Left kidney (tissue), 2 donors: ENCODE results near the gene CALM3. TPM values are rescaled to one million over a fixed set of nuclear protein-coding genes. Genes with fewer than 3 reads are reported as not detected.

Experiments
- DNase-seq: peaks from one replicate; pipeline ENCODE4 v3.0.0-alpha.2; 2013
- polyA plus RNA-seq: library from polyadenylated mRNA; unstranded; fragments of 120-200 nt; gene quantifications from one replicate; pipeline ENCODE4 v1.2.1, GENCODE V29; 2013; ENCODE audit not compliant: insufficient read length

The CALM3 gene
- polyA plus RNA-seq, 1 donor: 447 TPM

GRCh38 chr19:46634656-46635218 is 33.6 kb downstream of the CALM3 start:
- no peak for DNase-seq

DNA sequence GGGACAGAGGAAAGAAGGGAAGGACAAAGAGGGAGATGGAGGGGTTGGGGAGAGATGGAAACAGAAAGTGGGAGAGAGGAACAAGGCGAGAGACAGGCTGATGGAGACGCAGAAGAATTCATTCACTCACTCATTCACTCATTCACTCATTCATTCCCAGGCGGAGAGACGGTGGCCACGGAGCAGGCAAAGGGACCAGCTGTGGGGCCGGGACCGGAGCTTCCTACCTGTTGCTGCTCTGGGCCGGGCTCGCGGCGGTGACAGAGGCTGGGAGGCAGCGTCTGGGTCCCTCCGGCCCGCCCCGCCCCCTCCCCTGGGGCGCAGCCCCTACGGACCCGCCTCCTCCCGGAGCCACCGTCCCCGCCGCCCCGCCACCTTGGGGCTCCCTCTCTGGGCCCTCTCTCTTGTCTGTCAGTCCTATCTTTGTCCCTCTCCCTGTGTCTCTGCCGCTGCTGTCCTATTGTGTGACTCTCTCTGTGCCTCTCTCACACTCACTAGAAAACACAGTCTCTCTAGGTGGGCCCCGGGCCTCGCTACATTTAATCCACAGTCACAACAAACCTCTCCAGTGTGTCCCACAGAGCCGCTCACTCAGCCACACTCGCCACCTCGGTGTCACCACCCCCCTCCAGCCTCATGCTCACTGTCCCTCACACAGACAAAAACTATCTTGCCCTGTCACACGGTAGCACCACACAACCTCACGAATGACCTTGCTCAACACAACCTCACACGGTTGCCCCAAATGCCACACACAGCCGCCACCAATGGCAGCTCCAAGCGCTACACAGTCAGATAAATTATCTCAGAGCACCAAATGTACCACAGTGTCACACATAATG is 35.0 kb downstream of the CALM3 start, which contains the start of gene GNG8:
Gene GNG8 (minus strand): TSS at position 283 of the 842 bp plus-strand sequence. CDS start 1,520 bp downstream, outside the sequence.
- no peak for DNase-seq

DNA sequence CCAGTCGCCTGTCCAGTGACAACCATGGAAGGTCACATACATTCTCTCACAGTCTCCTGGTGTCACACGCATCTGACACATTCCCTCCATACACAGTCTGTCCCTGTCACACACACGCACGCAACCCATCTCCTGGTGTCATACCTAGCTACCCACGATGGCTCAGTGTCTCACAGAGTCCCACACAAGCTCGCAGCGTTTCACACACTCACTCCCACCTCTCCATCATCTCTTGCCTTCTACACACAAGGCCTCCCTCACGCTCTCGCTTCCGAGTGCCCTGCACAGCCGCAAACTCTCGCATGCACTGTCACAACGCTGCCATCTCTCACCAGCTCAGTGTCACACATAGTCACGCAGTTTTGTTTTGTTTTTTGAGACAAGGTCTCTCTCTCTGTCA is 36.1 kb downstream of the CALM3 start:
- no peak for DNase-seq

- DNase-seq: peak; percentile 83
Observed at GRCh38 chr19:46639358-46640182, 38.4 kb downstream of the CALM3 start.

GRCh38 chr19:46640656-46641055 is 39.5 kb downstream of the CALM3 start:
- DNase-seq: no peak

DNA sequence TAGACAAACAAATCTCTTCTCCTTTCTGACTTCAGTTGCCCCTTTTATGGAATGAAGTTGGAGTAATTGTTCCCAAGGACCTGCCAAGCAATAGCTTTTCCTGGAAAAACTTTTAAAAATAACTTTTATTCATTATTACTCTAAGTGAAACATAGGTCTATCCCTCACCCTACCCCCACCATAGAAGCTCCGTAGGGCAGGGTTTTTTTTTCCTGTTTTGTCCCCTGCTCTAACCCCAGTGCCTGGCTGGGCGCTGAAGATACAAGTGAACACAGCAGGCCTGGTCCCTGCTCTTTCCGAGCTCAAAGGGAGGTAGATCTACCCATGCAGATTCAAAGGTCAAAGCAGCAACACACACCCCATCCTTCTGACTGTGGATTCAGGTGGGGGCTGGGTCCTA is 43.6 kb downstream of the CALM3 start:
- no peak for DNase-seq

GRCh38 chr19:46646402-46646801 is 45.3 kb downstream of the CALM3 start:
- no peak for DNase-seq

- no peak for DNase-seq
Observed at GRCh38 chr19:46648060-46648960, 47.2 kb downstream of the CALM3 start.

- DNase-seq: no peak
Observed at GRCh38 chr19:46648961-46649960, 48.1 kb downstream of the CALM3 start.

DNA sequence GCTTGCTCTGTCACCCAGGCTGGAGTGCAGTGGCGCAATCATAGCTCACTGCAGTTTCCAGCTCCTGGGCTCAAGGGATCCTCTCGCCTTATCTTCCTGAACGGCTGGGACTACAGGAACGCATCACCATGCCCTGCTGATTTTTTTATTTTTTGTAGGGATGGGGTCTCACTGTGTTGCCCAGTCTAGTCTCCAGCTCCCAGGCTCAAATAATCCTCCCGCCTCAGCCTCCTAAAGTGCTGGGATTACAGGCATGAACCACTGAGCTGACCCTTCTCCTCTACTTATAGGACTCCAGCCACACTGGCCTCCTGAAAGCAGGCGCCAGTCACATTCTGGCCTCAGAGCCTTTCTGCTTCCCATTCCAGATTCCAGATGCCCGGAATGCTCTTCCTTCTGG is 49.3 kb downstream of the CALM3 start:
- no peak for DNase-seq

- no peak for DNase-seq
Observed at GRCh38 chr19:46654621-46655152, 53.6 kb downstream of the CALM3 start.

- no peak for DNase-seq
Observed at GRCh38 chr19:46656541-46656940, 55.4 kb downstream of the CALM3 start.

- DNase-seq: peak; percentile 68
Observed at GRCh38 chr19:46659151-46660007, 58.2 kb downstream of the CALM3 start.

DNA sequence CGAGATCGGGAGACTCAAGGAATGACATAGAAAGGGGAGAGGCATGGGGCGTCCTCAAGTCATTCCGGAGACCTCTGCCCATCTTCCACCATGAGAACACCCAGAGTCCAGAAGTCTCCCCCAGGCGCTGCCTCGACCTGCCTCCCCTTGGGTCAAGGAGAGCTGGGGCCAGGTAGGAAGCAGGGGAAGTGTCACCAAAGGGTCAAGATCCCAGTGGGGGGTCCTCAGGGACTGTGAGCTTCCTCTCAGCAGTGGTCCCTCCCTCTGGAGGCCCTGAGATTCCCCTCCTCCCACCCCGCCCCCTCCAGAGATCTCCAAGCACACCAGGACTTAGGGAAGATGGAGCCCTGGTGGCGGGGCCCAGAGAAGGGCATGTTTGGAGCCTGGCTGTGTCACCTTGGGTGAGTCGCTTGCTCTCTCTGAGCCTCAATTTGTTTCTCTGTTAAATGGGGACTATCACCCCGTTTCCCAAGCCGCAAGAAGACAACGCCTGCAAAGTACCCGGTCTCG is 58.9 kb downstream of the CALM3 start:
- DNase-seq: peak; percentile 76
